Esophagus mucosa (tissue), 1 donor: Measurements from ENCODE around the gene PTGDS. TPM values are rescaled to one million over a fixed set of nuclear protein-coding genes. Genes with fewer than 3 reads are reported as not detected.
"Not testable (repeated sequence)": the region's sequence is repeated elsewhere in the genome, so short reads cannot be mapped to it uniquely, and the experiment has no call there.

Experiments used
- ATAC-seq: fragments of 200-7000 bp; cut with Tn5 transposase; one replicate; pipeline ENCODE4 v1.9.1; 2020
- total RNA-seq: library from RNA; stranded (reverse); gene quantifications from one replicate; pipeline ENCODE4 v1.2.4, GENCODE V29; 2023
- donor health status: DM: yes; HTN: yes; CAD: no.

PTGDS gene
- total RNA-seq, 1 donor from 2014 or later = 18.4 TPM

GRCh38 chr9:136992819-136993369 lies 15.6 kb downstream of the PTGDS start:
- no peak for ATAC-seq

GRCh38 chr9:136994180-136994887 lies 17.0 kb downstream of the PTGDS start:
- ATAC-seq = peak; percentile 14

- no peak for ATAC-seq
Observed at GRCh38 chr9:136994888-136995230, 17.6 kb downstream of the PTGDS start.

GRCh38 chr9:136995362-136995761 lies 18.1 kb downstream of the PTGDS start:
- ATAC-seq = no peak

- ATAC-seq = no peak
Observed at GRCh38 chr9:136995772-136996311, 18.5 kb downstream of the PTGDS start.

GRCh38 chr9:136996361-136997292 lies 19.3 kb downstream of the PTGDS start, which contains the start of gene CLIC3:
CLIC3 (minus strand) TSS chr9:136996568; CDS start chr9:136996543, 25 bp downstream.
- ATAC-seq = peak; percentile 43

- ATAC-seq = no peak
Observed at GRCh38 chr9:136997371-136997770, 20.1 kb downstream of the PTGDS start.

- no peak for ATAC-seq
Observed at GRCh38 chr9:136997830-136998234, 20.5 kb downstream of the PTGDS start.

GRCh38 chr9:137000177-137000930 lies 23.1 kb downstream of the PTGDS start:
- ATAC-seq = no peak

- ATAC-seq = no peak
Observed at GRCh38 chr9:137001857-137002645, 24.7 kb downstream of the PTGDS start.

- ATAC-seq = no peak
Observed at GRCh38 chr9:137002646-137003041, 25.3 kb downstream of the PTGDS start.

- not testable (repeated sequence) for ATAC-seq
Observed at GRCh38 chr9:137004285-137004684, 27.0 kb downstream of the PTGDS start.

GRCh38 chr9:137006116-137007003 lies 29.1 kb downstream of the PTGDS start:
- peak; percentile 4 for ATAC-seq

- ATAC-seq = no peak
Observed at GRCh38 chr9:137007108-137007815, 30.0 kb downstream of the PTGDS start.

- no peak for ATAC-seq
Observed at GRCh38 chr9:137007816-137008270, 30.5 kb downstream of the PTGDS start.

GRCh38 chr9:137008312-137008711 lies 31.0 kb downstream of the PTGDS start:
- no peak for ATAC-seq

GRCh38 chr9:137009217-137009616 lies 31.9 kb downstream of the PTGDS start:
- ATAC-seq = no peak

GRCh38 chr9:137009938-137010732 lies 32.8 kb downstream of the PTGDS start:
- no peak for ATAC-seq

GRCh38 chr9:137011156-137011555 lies 33.9 kb downstream of the PTGDS start:
- ATAC-seq = no peak
